ENCODE measurements around the gene DOCK8.

Gene DOCK8

GRCh38 chr9:265209-265870 is 50.7 kb downstream of the DOCK8 start:
- Histone ChIP-seq H3K27ac (no peak overlapping the region), H3K4me3 (no peak overlapping the region)
- no peak for DNase-seq (ENCODE audit: low spot score)
- TF ChIP-seq CTCF (IDR thresholded peaks at IDR 0.05) = no peak

- H3K27ac ChIP-seq = no peak overlapping the region
- no peak for TF ChIP-seq CTCF (IDR thresholded peaks at IDR 0.05)
- no peak for DNase-seq (ENCODE audit: low spot score)
- no peak overlapping the region for H3K4me3 ChIP-seq
Measured at GRCh38 chr9:266228-266627, 51.6 kb downstream of the DOCK8 start.

- TF ChIP-seq CTCF (IDR thresholded peaks at IDR 0.05) = no peak
- DNase-seq (ENCODE audit: low spot score) = no peak
- Histone ChIP-seq H3K4me3 (no peak overlapping the region), H3K27ac (no peak overlapping the region)
Measured at GRCh38 chr9:268616-269015, 54.0 kb downstream of the DOCK8 start.

- Histone ChIP-seq H3K4me3 (no peak overlapping the region), H3K27ac (no peak overlapping the region)
- DNase-seq (ENCODE audit: low spot score) = no peak
- TF ChIP-seq CTCF (IDR thresholded peaks at IDR 0.05) = no peak
Measured at GRCh38 chr9:269081-269711, 54.5 kb downstream of the DOCK8 start.

GRCh38 chr9:270657-271237 is 56.1 kb downstream of the DOCK8 start:
- Histone ChIP-seq H3K27ac (no peak overlapping the region), H3K4me3 (no peak overlapping the region)
- no peak for TF ChIP-seq CTCF (IDR thresholded peaks at IDR 0.05)
- DNase-seq (ENCODE audit: low spot score) = no peak

GRCh38 chr9:272251-273213 is 57.9 kb downstream of the DOCK8 start:
- DNase-seq (ENCODE audit: low spot score) = no peak
- no peak for TF ChIP-seq CTCF (IDR thresholded peaks at IDR 0.05)
- H3K4me3 ChIP-seq = no peak overlapping the region
- peak overlapping the region in 1 of 2 donors; percentile 71 for H3K27ac ChIP-seq

Measured in coronary artery (tissue), 2 donors.